Endothelial cell of umbilical vein (primary cell): ENCODE results near the gene CTU1. TPM values are rescaled to one million over a fixed set of nuclear protein-coding genes. Genes with fewer than 3 reads are reported as not detected.

Source experiments
- BruUV-seq: library from RNA; stranded (reverse); fragments of 400-500 nt; replicated peaks from 2 replicates; lab custom pipeline; 2021; lab: Mats Ljungman, UMichigan
- CTCF ChIA-PET: fragments of 300-600, 350-600 bp; sonication (Branson Sonifier 250); formaldehyde crosslinking; loops from one replicate; lab custom pipeline; 2021; ENCODE audit warnings: antibody characterized with exemption, inconsistent platforms; lab: Charles Lee
- POLR2A ChIA-PET: fragments of 300-600, 350-600 bp; sonication (Branson Sonifier 250); formaldehyde crosslinking; loops from one replicate; lab custom pipeline; 2021; ENCODE audit warnings: antibody characterized with exemption, inconsistent platforms; lab: Charles Lee
- DNase-seq: peaks from one replicate; pipeline ENCODE4 v3.0.0-alpha.2; 2011; ENCODE audit warnings: low read depth, low spot score
- FAIRE-seq: peaks from 2 replicates; lab custom pipeline; 2011; peaks lifted over from hg19 to GRCh38; lab: Jason Lieb, UNC
- H2AFZ ChIP-seq: 2 replicates; pipeline ENCODE4 v1.6.0; 2012; ENCODE audit warnings: low read depth, low read length, control low read depth, inconsistent platforms
- H3K27ac ChIP-seq: 2 replicates; pipeline ENCODE4 v1.5.1; 2011; ENCODE audit warnings: low read depth, mild to moderate bottlenecking, control low read depth, low read length, moderate library complexity; ENCODE audit not compliant: insufficient read depth
- H3K27me3 ChIP-seq, 2 experiments: 2 replicates each; pipeline versions ENCODE4 v1.6.0 to v1.6.1; 2011; ENCODE audit warnings: low read length in 2 of 2, mixed read lengths in 1 of 2; ENCODE audit not compliant: control insufficient read depth in 2 of 2, insufficient read depth in 2 of 2
- H3K36me3 ChIP-seq, 2 experiments: 2 replicates in 1 of 2; 3 replicates in 1 of 2; pipeline ENCODE4 v1.5.1; 2011; ENCODE audit warnings: low read length in 2 of 2, mild to moderate bottlenecking in 1 of 2, moderate library complexity in 1 of 2; ENCODE audit not compliant: control insufficient read depth in 2 of 2, insufficient read depth in 2 of 2; ENCODE audit errors: extremely low read depth in 1 of 2
- H3K4me1 ChIP-seq: 3 replicates; pipeline ENCODE4 v1.5.1; 2011; ENCODE audit warnings: mild to moderate bottlenecking, low read length; ENCODE audit not compliant: control insufficient read depth, insufficient read depth; ENCODE audit errors: extremely low read depth
- H3K4me2 ChIP-seq: 2 replicates; pipeline ENCODE4 v1.6.1; 2011; ENCODE audit warnings: low read length, control low read depth, mixed read lengths; ENCODE audit not compliant: insufficient read depth
- H3K4me3 ChIP-seq, 3 experiments: fragments of 200-600 bp in 1 of 3; sonication (generic), shearing (Covaris generic) in 1 of 3; replicated peaks in 1 of 3; 2 replicates each; pipeline ENCODE4 v1.5.1; 2011 to 2016; ENCODE audit warnings: control low read depth in 3 of 3, low read length in 3 of 3, mild to moderate bottlenecking in 2 of 3, inconsistent platforms in 1 of 3, low read depth in 1 of 3, moderate library complexity in 1 of 3; ENCODE audit not compliant: insufficient read depth in 1 of 3
- H3K79me2 ChIP-seq: 2 replicates; pipeline ENCODE4 v1.6.0; 2012; ENCODE audit warnings: low read length, inconsistent platforms; ENCODE audit not compliant: control insufficient read depth, insufficient read depth
- H3K9ac ChIP-seq: replicated peaks from 2 replicates; pipeline ENCODE3; 2011; ENCODE audit warnings: low read length, control low read depth; ENCODE audit not compliant: insufficient read depth; ENCODE audit errors: extremely low read depth
- H3K9me1 ChIP-seq: replicated peaks from 3 replicates; pipeline ENCODE4 v1.6.0; 2011; ENCODE audit warnings: mild to moderate bottlenecking, low read length; ENCODE audit not compliant: control insufficient read depth, insufficient read depth; ENCODE audit errors: extremely low read depth
- H3K9me3 ChIP-seq: replicated peaks from 2 replicates; pipeline ENCODE4 v1.5.1; 2012; ENCODE audit warnings: low read length, inconsistent platforms; ENCODE audit not compliant: control insufficient read depth, insufficient read depth
- H4K20me1 ChIP-seq: replicated peaks from 2 replicates; pipeline ENCODE3; 2011; ENCODE audit warnings: mild to moderate bottlenecking, low read length; ENCODE audit not compliant: control insufficient read depth, insufficient read depth; ENCODE audit errors: extremely low read depth
- EZH2 ChIP-seq: IDR thresholded peaks from 2 replicates; pipeline ENCODE4 v1.6.1; 2012; ENCODE audit warnings: borderline replicate concordance, low read depth, mild to moderate bottlenecking, moderate library complexity, low read length, inconsistent platforms; ENCODE audit not compliant: severe bottlenecking
- FOS ChIP-seq: IDR thresholded peaks from 2 replicates; pipeline ENCODE4 v1.6.1; 2011; ENCODE audit warnings: mild to moderate bottlenecking, low read length, moderate library complexity, borderline replicate concordance; ENCODE audit not compliant: insufficient read depth
- GATA2 ChIP-seq: IDR thresholded peaks from 2 replicates; pipeline ENCODE4 v1.7.0; 2011; ENCODE audit warnings: low read depth, mild to moderate bottlenecking, moderate library complexity, mixed read lengths, low read length; ENCODE audit not compliant: insufficient read length, insufficient read depth
- JUN ChIP-seq: IDR thresholded peaks from 2 replicates; pipeline ENCODE4 v1.6.1; 2011; ENCODE audit warnings: borderline replicate concordance, low read depth; ENCODE audit not compliant: insufficient read length, insufficient read depth
- MYC ChIP-seq: IDR thresholded peaks from one replicate; pipeline ENCODE4 v1.6.1; 2011; ENCODE audit warnings: mild to moderate bottlenecking, low read depth, low read length
- POLR2A ChIP-seq: IDR thresholded peaks from 2 replicates; pipeline ENCODE4 v1.6.1; 2012; ENCODE audit warnings: low read depth, mild to moderate bottlenecking, control low read depth, low read length
- POLR2AphosphoS5 ChIP-seq: IDR thresholded peaks from 2 replicates; pipeline ENCODE4 v1.6.1; 2012; ENCODE audit warnings: low read depth, mild to moderate bottlenecking, control low read depth, low read length, moderate library complexity; ENCODE audit not compliant: insufficient read depth
- dilution Hi-C: fragments of 300-500 bp; cut with MboI; formaldehyde crosslinking; loops from one replicate; pipeline ENCODE4 v1.15.0; 2019; ENCODE audit warnings: low sequenced_read_pairs; ENCODE audit not compliant: extremely low pct_ligation_motif_present
- intact Hi-C: fragments of 100-400 bp; cut with micrococcal nuclease; formaldehyde crosslinking; loops from one replicate; pipeline ENCODE4 v1.10.0; 2022
- polyA plus RNA-seq, 4 experiments: library from polyadenylated mRNA; depleted of rRNA in 3 of 4; stranded (reverse) in 3 of 4; unstranded in 1 of 4; fragments of >200 nt; gene quantifications; 2 replicates each; pipeline versions ENCODE4 v1.2.1 to v1.2.3, GENCODE V29; 2011 to 2012; ENCODE audit warnings: missing spikeins in 1 of 4
- total RNA-seq: library from RNA; stranded (reverse); gene quantifications from 2 replicates; pipeline ENCODE4 v1.2.3, GENCODE V29; 2021
- TF ChIP-seq, protein P1 (sequence below): IDR thresholded peaks from 2 replicates; pipeline ENCODE4 v1.6.1; 2011; ENCODE audit not compliant: insufficient read depth, insufficient read length
- TF ChIP-seq, protein P2 (sequence below), 2 donors: IDR thresholded peaks; 1 replicate in 1 of 2; 2 replicates in 1 of 2; pipeline ENCODE4 v1.5.1; 2011; ENCODE audit warnings: low read length in 2 of 2, mild to moderate bottlenecking in 2 of 2, moderate library complexity in 2 of 2, control low read depth in 1 of 2, inconsistent platforms in 1 of 2, low read depth in 1 of 2; ENCODE audit not compliant: insufficient read depth in 1 of 2; ENCODE audit errors: extremely low read depth in 1 of 2

The CTU1 gene
- total and polyA plus RNA-seq, 2 donors (not counting 3 experiments of a cell fraction or from before 2014, with no cell fraction given), result 6.1 to 8.7 TPM

DNA sequence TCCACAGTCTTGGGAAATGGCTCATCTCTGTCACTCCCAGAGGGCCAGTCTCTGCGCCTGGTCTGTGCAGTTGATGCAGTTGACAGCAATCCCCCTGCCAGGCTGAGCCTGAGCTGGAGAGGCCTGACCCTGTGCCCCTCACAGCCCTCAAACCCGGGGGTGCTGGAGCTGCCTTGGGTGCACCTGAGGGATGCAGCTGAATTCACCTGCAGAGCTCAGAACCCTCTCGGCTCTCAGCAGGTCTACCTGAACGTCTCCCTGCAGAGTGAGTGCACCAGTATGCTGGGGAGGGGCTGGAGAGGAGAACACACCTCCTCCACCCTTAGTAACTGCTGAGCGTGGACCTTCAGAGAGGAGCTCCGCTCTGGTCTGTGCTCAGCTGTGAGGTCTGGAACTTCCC is 18.8 kb upstream of the CTU1 start:
- Histone ChIP-seq H3K9me1 (no peaks in the 10 kb centered on the region), H3K36me3 (no peaks in the 10 kb centered on the region), H3K4me1 (peaks cover 8% of the 10 kb centered on the region), H3K4me2 (no peak overlapping the region), H3K27me3 (no peaks in the 10 kb centered on the region), H3K4me3 (no peak overlapping the region), H3K27ac (no peak overlapping the region), H4K20me1 (no peaks in the 10 kb centered on the region), H2AFZ (no peak overlapping the region), H3K79me2 (no peaks in the 10 kb centered on the region), H3K9me3 (no peaks in the 10 kb centered on the region), H3K9ac (no peak overlapping the region)
- FAIRE-seq, result no peak
- TF ChIP-seq EZH2 (no peak), POLR2A (no peak), GATA2 (no peak), POLR2AphosphoS5 (no peak), JUN (no peak), MYC (no peak), FOS (no peak)
- TF ChIP-seq, protein P1, sequence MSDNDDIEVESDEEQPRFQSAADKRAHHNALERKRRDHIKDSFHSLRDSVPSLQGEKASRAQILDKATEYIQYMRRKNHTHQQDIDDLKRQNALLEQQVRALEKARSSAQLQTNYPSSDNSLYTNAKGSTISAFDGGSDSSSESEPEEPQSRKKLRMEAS, result no peak
- TF ChIP-seq, protein P2, sequence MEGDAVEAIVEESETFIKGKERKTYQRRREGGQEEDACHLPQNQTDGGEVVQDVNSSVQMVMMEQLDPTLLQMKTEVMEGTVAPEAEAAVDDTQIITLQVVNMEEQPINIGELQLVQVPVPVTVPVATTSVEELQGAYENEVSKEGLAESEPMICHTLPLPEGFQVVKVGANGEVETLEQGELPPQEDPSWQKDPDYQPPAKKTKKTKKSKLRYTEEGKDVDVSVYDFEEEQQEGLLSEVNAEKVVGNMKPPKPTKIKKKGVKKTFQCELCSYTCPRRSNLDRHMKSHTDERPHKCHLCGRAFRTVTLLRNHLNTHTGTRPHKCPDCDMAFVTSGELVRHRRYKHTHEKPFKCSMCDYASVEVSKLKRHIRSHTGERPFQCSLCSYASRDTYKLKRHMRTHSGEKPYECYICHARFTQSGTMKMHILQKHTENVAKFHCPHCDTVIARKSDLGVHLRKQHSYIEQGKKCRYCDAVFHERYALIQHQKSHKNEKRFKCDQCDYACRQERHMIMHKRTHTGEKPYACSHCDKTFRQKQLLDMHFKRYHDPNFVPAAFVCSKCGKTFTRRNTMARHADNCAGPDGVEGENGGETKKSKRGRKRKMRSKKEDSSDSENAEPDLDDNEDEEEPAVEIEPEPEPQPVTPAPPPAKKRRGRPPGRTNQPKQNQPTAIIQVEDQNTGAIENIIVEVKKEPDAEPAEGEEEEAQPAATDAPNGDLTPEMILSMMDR (IDR thresholded peaks at IDR 0.05; ENCODE audit: extremely low read depth in 1 of 2, insufficient read depth in 1 of 2, low read depth in 1 of 2, low read length in 2 of 2), result no peak
- intact Hi-C loops (no loop called here), dilution Hi-C loops (no loop called here)
- no TSS peak for BruUV-seq
- POLR2A ChIA-PET, result no interaction called here
- CTCF ChIA-PET, result interaction anchor here (1.9 kb wide), 1 partner anchor 106 kb away, joined by 5 read pairs; no protein-coding TSS in a partner anchor
- DNase-seq, result no peak
